OCI-LY1 (cell line): ENCODE data around the gene DLG1.

Experiments
- H2AFZ ChIP-seq: fragments of 200-600 bp; sonication (generic), shearing (Covaris generic); 2 replicates; pipeline ENCODE4 v1.6.0; 2014; ENCODE audit warnings: antibody characterized with exemption, mild to moderate bottlenecking, low read length
- H3F3A ChIP-seq: fragments of 200-600 bp; sonication (generic), shearing (Covaris generic); 2 replicates; pipeline ENCODE4 v1.6.0; 2014; ENCODE audit warnings: mild to moderate bottlenecking, antibody characterized with exemption, low read length, moderate library complexity; ENCODE audit not compliant: insufficient read depth
- H3K27ac ChIP-seq: fragments of 200-600 bp; sonication (generic); 2 replicates; pipeline ENCODE4 v1.5.1; 2014; ENCODE audit warnings: low read length, mixed run types, mild to moderate bottlenecking, low read depth; ENCODE audit not compliant: poor library complexity, severe bottlenecking
- H3K27me3 ChIP-seq: fragments of 200-600 bp; sonication (generic); 2 replicates; pipeline ENCODE4 v1.6.0; 2014; ENCODE audit warnings: antibody characterized with exemption, mild to moderate bottlenecking, low read length, moderate library complexity; ENCODE audit not compliant: insufficient read depth
- H3K36me3 ChIP-seq: fragments of 200-600 bp; sonication (generic); 2 replicates; pipeline ENCODE4 v1.6.1; 2014; ENCODE audit warnings: mild to moderate bottlenecking, antibody characterized with exemption, low read length, moderate library complexity, mixed read lengths; ENCODE audit not compliant: insufficient read depth
- H3K4me1 ChIP-seq: fragments of 200-600 bp; sonication (generic); 2 replicates; pipeline ENCODE4 v1.5.1; 2014; ENCODE audit warnings: mild to moderate bottlenecking, low read length, moderate library complexity; ENCODE audit not compliant: insufficient read depth, severe bottlenecking
- H3K4me2 ChIP-seq: fragments of 200-600 bp; sonication (generic), shearing (Covaris generic); 2 replicates; pipeline ENCODE4 v1.6.1; 2014; ENCODE audit warnings: low read length
- H3K4me3 ChIP-seq: fragments of 200-600 bp; sonication (generic); 2 replicates; pipeline ENCODE4 v1.5.1; 2014; ENCODE audit warnings: low read length, low read depth, mild to moderate bottlenecking, mixed read lengths; ENCODE audit not compliant: poor library complexity, severe bottlenecking
- H3K79me2 ChIP-seq: fragments of 200-600 bp; shearing (Covaris generic); 2 replicates; pipeline ENCODE4 v1.6.1; 2016; ENCODE audit warnings: mixed run types, low read length, mixed read lengths; ENCODE audit not compliant: insufficient read depth
- H3K9ac ChIP-seq: fragments of 200-600 bp; sonication (generic), shearing (Covaris generic); 2 replicates; pipeline ENCODE4 v1.6.1; 2014; ENCODE audit warnings: mild to moderate bottlenecking, low read length, mixed read lengths
- H3K9me2 ChIP-seq: fragments of 200-600 bp; sonication (generic), shearing (Covaris generic); 2 replicates; pipeline ENCODE4 v1.6.1; 2014; ENCODE audit warnings: low read depth, mild to moderate bottlenecking, low read length, mixed read lengths
- H3K9me3 ChIP-seq: fragments of 200-600 bp; shearing (Covaris generic); 2 replicates; pipeline ENCODE4 v1.6.1; 2014; ENCODE audit warnings: low read length, mixed read lengths
- H4K20me1 ChIP-seq: fragments of 200-600 bp; sonication (generic), shearing (Covaris generic); 2 replicates; pipeline ENCODE4 v1.6.0; 2016; ENCODE audit warnings: mild to moderate bottlenecking, low read length; ENCODE audit not compliant: insufficient read depth
- EZH2 ChIP-seq: fragments of 200-600 bp; sonication (generic), shearing (Covaris generic); IDR thresholded peaks from 2 replicates; pipeline ENCODE4 v1.8.0; 2017; ENCODE audit warnings: borderline replicate concordance, mixed run types, mild to moderate bottlenecking, antibody characterized with exemption, low read length, moderate library complexity, mixed read lengths
- TF ChIP-seq, protein P1 (sequence below): fragments of 200-600 bp; sonication (generic), shearing (Covaris generic); IDR thresholded peaks from 2 replicates; pipeline ENCODE4 v1.5.1; 2017; ENCODE audit warnings: mild to moderate bottlenecking, antibody characterized with exemption, low read length, moderate library complexity, mixed read lengths

Gene DLG1

DNA sequence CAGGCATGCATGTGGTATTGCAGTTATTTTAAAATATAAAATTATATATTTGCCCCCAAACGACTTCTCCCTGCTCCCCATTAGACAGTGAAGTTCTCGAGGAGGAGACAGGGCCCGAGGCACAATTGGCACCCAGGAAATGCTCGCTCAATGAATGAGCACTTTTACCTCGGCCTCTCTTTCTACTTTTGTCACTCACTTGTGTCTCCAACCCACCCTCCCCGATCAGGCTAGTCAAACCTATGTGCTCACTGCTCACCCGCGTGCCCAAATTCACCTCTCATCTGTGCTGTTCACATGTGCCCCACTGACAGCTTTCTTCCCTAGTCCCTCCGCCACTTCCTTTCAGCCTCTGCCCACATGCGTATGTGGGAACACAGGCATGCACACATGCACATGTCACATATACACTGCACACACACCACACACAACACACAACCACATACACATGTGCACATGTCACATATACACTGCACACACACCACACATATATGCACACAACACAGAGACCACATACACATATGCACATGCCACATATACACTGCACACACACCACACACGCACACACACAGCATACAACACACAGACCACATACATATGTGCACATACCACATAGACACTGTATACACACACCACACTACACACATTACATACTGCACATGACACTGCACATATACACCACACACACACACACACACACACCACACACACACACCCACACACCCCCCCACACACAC lies 46.3 kb upstream of the DLG1 start:
- H2AFZ ChIP-seq: no peak overlapping the region
- no peak for TF ChIP-seq EZH2
- TF ChIP-seq, protein P1, sequence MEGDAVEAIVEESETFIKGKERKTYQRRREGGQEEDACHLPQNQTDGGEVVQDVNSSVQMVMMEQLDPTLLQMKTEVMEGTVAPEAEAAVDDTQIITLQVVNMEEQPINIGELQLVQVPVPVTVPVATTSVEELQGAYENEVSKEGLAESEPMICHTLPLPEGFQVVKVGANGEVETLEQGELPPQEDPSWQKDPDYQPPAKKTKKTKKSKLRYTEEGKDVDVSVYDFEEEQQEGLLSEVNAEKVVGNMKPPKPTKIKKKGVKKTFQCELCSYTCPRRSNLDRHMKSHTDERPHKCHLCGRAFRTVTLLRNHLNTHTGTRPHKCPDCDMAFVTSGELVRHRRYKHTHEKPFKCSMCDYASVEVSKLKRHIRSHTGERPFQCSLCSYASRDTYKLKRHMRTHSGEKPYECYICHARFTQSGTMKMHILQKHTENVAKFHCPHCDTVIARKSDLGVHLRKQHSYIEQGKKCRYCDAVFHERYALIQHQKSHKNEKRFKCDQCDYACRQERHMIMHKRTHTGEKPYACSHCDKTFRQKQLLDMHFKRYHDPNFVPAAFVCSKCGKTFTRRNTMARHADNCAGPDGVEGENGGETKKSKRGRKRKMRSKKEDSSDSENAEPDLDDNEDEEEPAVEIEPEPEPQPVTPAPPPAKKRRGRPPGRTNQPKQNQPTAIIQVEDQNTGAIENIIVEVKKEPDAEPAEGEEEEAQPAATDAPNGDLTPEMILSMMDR: no peak
- H3K4me2 ChIP-seq: no peak overlapping the region
- H3K9me3 ChIP-seq: no peaks in the 10 kb centered on the region
- no peaks in the 10 kb centered on the region; the same call in 1 of the 2 replicates for H3K27me3 ChIP-seq
- no peaks in the 10 kb centered on the region for H3K9me2 ChIP-seq
- no peak overlapping the region for H3K9ac ChIP-seq
- H3K36me3 ChIP-seq: no peaks in the 10 kb centered on the region
- H3F3A ChIP-seq: no peaks in the 10 kb centered on the region
- H3K27ac ChIP-seq: no peak overlapping the region
- no peaks in the 10 kb centered on the region for H3K79me2 ChIP-seq
- no peaks in the 10 kb centered on the region for H3K4me1 ChIP-seq
- H3K4me3 ChIP-seq: no peak overlapping the region
- H4K20me1 ChIP-seq: no peaks in the 10 kb centered on the region

DNA sequence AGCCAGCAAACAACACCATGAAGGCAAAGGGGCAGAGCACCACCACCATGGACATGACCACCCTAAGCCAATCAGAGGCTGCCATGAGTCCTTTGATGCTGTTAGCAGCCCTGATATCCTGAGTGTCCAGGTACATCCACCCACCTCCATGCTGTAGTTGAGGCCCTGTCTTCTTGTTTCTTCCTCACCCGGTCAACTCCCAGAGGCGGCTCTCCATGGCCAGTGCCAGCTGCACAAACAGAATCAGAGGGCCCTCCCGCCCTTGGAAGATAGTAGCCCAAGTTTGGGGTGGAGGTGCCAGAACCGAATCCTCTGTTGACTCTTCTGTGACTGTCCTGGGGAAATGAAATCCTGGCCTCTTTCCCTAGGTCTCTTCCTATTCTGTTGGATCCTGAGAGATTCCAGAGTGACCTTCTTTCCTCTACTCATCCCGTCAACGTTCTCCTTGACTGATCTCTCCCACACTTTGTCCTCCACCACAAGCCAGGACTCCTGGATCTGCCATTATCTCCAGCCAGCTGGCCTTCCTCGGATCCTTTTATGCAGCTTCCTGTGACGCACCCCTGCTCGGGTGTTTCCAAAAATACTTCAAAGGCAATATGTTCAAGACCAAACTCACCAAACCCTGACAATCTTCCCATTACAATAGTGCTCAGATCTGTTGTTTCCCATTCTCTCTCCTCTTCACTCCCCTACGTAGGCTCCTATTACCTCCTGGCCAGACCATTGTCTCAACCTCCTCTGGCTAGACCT lies 45.4 kb upstream of the DLG1 start:
- Histone ChIP-seq H3K4me2 (no peak overlapping the region), H3K9ac (no peak overlapping the region), H3K27ac (no peak overlapping the region), H2AFZ (no peak overlapping the region), H3K79me2 (no peaks in the 10 kb centered on the region), H3K27me3 (no peaks in the 10 kb centered on the region; the same call in 1 of the 2 replicates), H3F3A (no peaks in the 10 kb centered on the region), H3K9me2 (no peaks in the 10 kb centered on the region), H3K4me3 (no peak overlapping the region), H3K9me3 (no peaks in the 10 kb centered on the region), H3K4me1 (no peaks in the 10 kb centered on the region), H4K20me1 (no peaks in the 10 kb centered on the region), H3K36me3 (no peaks in the 10 kb centered on the region)
- no peak for TF ChIP-seq EZH2
- TF ChIP-seq, protein P1: no peak

DNA sequence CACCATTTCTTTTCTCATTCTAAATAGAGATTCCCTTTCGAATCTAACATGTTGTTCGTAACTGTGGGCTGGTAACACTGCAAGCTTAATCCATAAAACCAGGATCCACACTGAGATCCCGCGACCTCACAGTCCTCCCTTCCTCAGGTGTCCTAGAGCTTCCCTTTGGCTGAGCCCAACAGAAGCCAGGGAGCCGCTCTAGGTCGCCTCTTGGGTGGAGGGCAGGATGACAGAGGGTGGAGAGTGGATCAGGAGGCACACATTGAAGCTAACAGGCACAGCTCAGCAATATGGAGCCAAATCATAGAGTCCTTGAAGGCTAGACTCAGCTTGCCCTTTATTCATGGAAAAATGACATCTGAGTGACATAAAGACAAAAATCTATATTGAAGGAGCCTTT lies 44.7 kb upstream of the DLG1 start:
- Histone ChIP-seq H3K9me2 (no peaks in the 10 kb centered on the region), H3K9me3 (no peaks in the 10 kb centered on the region), H3K4me2 (no peak overlapping the region), H4K20me1 (no peaks in the 10 kb centered on the region), H3K36me3 (no peaks in the 10 kb centered on the region), H2AFZ (no peak overlapping the region), H3F3A (no peaks in the 10 kb centered on the region), H3K4me3 (no peak overlapping the region), H3K27ac (no peak overlapping the region), H3K9ac (no peak overlapping the region), H3K79me2 (no peaks in the 10 kb centered on the region), H3K27me3 (no peaks in the 10 kb centered on the region; the same call in 1 of the 2 replicates), H3K4me1 (no peaks in the 10 kb centered on the region)
- TF ChIP-seq EZH2: no peak
- TF ChIP-seq, protein P1: no peak
